Right ventricle myocardium superior (tissue), 1 donor: ENCODE data around the gene FOXD3. TPM values are rescaled to one million over a fixed set of nuclear protein-coding genes. Genes with fewer than 3 reads are reported as not detected.
"Not testable (repeated sequence)": the region's sequence is repeated elsewhere in the genome, so short reads cannot be mapped to it uniquely, and the experiment has no call there.

Experiments
- ATAC-seq: fragments of 200-7000 bp; cut with Tn5 transposase; one replicate; pipeline ENCODE4 v1.9.1; 2020; ENCODE audit warnings: mild to moderate bottlenecking; ENCODE audit not compliant: poor library complexity
- DNase-seq: peaks from one replicate; pipeline ENCODE4 v3.0.0-alpha.2; 2020
- intact Hi-C: fragments of 100-400 bp; cut with DNase I; formaldehyde crosslinking; loops from one replicate; pipeline ENCODE4 v1.11.2; 2022
- microRNA-seq: library from miRNA; unstranded; fragments of <30 nt; microRNA quantifications from one replicate; pipeline ENCODE4 v1.2.0, GENCODE V29; 2020
- total RNA-seq: library from RNA; stranded (reverse); fragmentation: NEBNext Ultra II Directional; extraction: Animal tissue kit (Norgen Biotek cat#: 25700); gene quantifications from one replicate; pipeline ENCODE4 v1.2.1, GENCODE V29; 2021
- donor health status: DM: no; HTN: yes; CAD: no; lungs with severe emphysema.

The FOXD3 gene
- total RNA-seq, 1 donor from 2014 or later = 0.24 TPM

- ATAC-seq (no peak), DNase-seq (no peak)
- intact Hi-C loops = no loop called here
These were observed 20.0 kb downstream of the FOXD3 start for GRCh38 chr1:63342402-63342801.

GRCh38 chr1:63343922-63344321 is 21.6 kb downstream of the FOXD3 start:
- no peak for ATAC-seq
- DNase-seq = no peak
- intact Hi-C loops = no loop called here

DNA sequence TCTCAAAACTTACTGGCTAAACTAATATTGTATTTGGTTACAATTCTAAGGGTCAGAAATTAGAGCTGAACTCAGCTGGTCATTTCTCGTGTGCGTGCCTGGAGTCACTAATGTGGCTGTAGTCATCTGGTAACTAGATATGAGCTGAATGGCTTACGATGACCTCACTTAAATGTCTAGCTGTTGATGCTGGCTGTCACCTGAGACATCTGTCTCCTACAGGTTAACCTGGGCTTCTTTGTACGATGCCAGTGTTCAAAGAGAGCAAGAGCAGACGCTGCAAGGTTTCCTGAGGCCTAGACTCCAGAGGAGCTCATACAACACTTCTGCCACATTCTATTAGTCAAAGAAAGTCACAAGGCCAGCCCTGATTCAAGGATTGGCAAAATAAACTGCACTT is 28.0 kb downstream of the FOXD3 start:
- intact Hi-C loops = no loop called here
- DNase-seq (no peak), ATAC-seq (no peak)

DNA sequence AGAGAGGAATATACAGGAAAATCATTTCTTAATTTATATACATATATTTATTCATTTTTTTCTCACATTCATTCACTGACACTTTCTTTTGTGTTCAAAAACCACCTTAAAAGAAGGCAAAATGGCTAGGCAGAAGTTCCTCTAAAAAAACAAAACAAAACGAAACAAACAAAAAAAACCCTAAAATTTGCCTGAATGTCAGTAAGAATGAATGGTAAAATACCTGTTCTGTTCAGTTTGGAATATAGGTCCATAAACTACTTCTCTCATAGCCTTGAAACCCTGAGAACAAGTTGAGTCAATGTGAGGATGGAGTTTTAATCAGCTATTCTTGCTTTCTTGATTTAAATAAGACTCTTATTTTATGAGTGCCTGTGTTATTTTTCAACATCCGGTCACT is 30.4 kb downstream of the FOXD3 start:
- no peak for ATAC-seq

DNA sequence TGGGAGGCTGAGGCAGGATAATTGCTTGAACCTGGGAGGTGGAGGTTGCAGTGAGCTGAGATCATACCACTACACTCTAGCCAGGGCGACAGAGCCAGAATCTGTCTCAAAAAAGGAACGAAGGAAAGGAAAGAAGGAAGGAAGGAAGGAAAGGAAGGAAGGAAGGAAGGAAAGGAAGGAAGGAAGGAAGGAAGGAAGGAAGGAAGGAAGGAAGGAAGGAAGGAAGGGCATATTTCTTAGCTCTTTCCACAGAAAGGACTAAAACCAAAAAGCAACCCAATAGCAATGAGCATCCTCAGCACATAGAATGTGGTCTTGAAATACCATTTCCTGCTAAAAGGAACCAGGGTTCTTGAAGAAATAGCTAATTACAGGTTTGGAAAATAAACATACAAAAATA is 33.9 kb downstream of the FOXD3 start:
- ATAC-seq, intact Hi-C loops, DNase-seq: not testable (repeated sequence)

More for the DNA sequence above, 30.4 kb downstream of the FOXD3 start:
- intact Hi-C loops = no loop called here
- no peak for DNase-seq

GRCh38 chr1:63359561-63359960 is 37.2 kb downstream of the FOXD3 start:
- intact Hi-C loops = no loop called here
- no peak for DNase-seq
- ATAC-seq = no peak

GRCh38 chr1:63362073-63362472 is 39.7 kb downstream of the FOXD3 start:
- no peak for ATAC-seq
- intact Hi-C loops = no loop called here
- DNase-seq = no peak

DNA sequence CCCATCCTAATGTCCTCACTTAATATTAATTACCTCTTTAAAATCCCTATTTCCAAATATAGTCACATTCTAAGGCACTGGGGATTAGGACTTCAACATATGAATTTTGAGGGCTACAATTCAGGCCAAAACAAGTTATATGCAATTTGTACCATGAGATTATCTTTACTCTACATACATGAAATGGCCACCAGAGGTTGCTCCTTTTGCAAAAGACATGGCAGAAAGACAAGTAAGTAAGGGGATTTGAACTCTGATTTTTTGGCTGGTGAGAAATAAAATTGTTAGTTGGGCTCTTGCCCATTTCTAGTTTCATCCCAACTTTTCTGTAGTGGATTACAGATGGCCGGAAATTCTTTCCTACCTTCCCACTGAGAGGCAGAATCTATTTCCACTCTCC is 40.2 kb downstream of the FOXD3 start:
- ATAC-seq (no peak), DNase-seq (no peak)
- intact Hi-C loops = no loop called here

DNA sequence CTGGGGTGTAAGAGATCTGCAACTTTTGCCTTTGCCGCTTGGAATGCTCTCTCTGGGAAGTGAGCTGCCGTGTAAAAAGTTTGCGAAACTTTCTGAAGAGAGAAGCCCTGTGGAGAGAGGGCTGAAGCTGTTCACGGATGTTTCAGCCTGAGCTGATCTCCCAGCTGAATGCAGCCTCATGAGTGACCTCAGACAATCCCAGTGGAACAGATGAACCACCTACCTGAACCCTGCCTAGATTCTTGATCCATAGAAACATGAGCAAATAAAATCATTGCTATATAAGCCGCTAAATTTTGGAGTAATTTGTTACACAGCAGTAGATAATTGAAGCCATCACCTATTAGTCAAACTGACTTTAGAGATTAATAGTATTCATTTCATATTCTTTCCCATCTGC is 40.6 kb downstream of the FOXD3 start:
- intact Hi-C loops = no loop called here
- DNase-seq = no peak
- ATAC-seq = no peak

DNA sequence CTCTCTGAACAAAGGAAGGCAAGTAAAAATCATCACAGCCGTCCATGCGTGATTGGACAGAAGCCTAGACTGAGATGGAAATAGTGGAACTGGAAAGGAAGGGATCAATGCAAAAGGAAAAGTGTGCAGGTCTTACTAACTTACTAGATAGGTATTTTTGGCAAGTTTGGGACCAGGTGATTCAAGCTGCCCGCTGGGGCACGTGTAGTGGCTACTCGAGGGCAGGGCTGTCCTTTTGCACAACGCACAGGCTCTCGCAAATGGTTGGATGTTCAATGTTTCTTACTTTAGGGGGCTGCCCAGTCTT is 44.5 kb downstream of the FOXD3 start:
- ATAC-seq = no peak
- intact Hi-C loops = no loop called here
- no peak for DNase-seq

DNA sequence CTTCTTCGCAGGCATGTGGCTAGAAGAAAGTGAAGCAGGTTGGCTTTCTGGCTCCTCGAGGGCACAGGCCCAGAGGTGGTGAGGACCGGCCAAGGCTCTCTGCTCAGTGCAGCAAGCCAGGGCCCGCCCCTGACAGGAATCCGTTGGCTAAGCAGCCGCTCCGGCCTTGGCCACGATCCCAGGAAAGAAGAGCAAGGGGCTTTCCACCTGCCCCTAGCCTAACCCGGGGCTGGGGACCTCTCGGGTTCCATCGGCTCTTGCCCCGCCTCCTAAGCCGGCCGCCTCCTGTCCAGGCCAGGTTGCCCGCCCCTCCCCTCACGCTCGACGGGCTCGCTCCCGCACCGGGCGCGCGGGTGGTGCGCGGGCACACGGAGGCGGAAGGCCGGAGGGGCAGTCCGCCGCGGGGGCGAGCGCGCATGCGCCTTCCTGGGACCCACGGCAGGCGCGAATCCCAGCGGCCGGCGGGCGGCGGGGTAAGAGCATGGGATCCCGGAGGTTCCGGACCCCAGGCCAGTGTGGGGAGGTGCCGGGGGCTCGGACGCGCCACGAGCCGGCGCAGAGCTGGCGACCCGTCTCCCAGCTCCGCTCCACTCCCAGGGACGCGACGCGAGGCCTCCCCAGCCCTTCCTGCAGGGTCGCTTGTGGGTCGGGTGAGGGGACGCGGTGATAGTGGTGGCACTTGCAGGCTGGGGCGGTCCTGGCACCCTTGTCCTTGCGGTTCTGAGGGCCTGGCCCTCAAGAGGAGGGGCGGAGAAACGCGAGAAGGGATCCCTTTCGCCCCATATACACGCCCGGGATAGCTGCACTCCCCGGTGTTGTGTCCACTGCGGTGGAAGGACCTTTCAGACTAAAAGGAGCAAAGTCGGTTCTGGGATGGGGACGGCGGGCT is 45.1 kb downstream of the FOXD3 start, which contains the start of gene ALG6:
ALG6 (plus strand) TSS at position 413 of the 889 bp plus-strand sequence. CDS start 3,351 bp downstream, outside the sequence.
- DNase-seq = peak; percentile 97
- intact Hi-C loops = no loop called here
- ATAC-seq = peak; percentile 100

GRCh38 chr1:63368131-63368530 is 45.8 kb downstream of the FOXD3 start:
- DNase-seq (no peak), ATAC-seq (no peak)
- intact Hi-C loops = no loop called here

Small RNA genes within 50 kb of the gene (microRNA-seq; reads per million reads assigned to microRNA genes)
- gene MIR6068 = not detected

Other genes starting within 250 kb of the FOXD3 start
- 4.2 TPM for gene ALG6, start 45.1 kb downstream of the FOXD3 start, total RNA-seq
- gene ITGB3BP, start 200.7 kb downstream of the FOXD3 start, total RNA-seq = 8.4 TPM
- gene EFCAB7, start 201.0 kb downstream of the FOXD3 start, total RNA-seq = 8.9 TPM